GM12878 (cell line): ENCODE measurements around the gene IFNLR1. TPM values are rescaled to one million over a fixed set of nuclear protein-coding genes. Genes with fewer than 3 reads are reported as not detected.

Source experiments
- ATAC-seq: fragments of 200-7000 bp; cut with Tn5 transposase; 3 replicates; pipeline ENCODE4 v1.9.1; 2020; ENCODE audit warnings: mild to moderate bottlenecking, moderate library complexity
- BruUV-seq: library from RNA; stranded (reverse); fragments of 400-500 nt; replicated peaks from 2 replicates; lab custom pipeline; 2021; lab: Mats Ljungman, UMichigan
- CTCF ChIA-PET: fragments of 300-600 bp; sonication (Branson Sonifier 250); formaldehyde crosslinking; extraction: SDS; loops from one replicate; lab custom pipeline; 2021; ENCODE audit warnings: inconsistent platforms; lab: Yijun Ruan, JAX
- POLR2A ChIA-PET: fragments of 350-600 bp; formaldehyde crosslinking; extraction: SDS; loops from one replicate; lab custom pipeline; 2021; ENCODE audit warnings: inconsistent platforms; lab: Charles Lee
- RAD21 ChIA-PET: fragments of 300-600 bp; sonication (Branson Sonifier 250); formaldehyde crosslinking; loops from one replicate; lab custom pipeline; 2023; ENCODE audit warnings: antibody characterized with exemption; ENCODE audit not compliant: unreplicated experiment; lab: Charles Lee
- SMC1A ChIA-PET: fragments of 300-600 bp; sonication (Branson Sonifier 250); formaldehyde crosslinking; loops from one replicate; lab custom pipeline; 2023; ENCODE audit not compliant: unreplicated experiment, uncharacterized antibody; lab: Charles Lee
- DNase-seq: peaks from one replicate; pipeline ENCODE4 v3.0.0-alpha.2; 2011; ENCODE audit warnings: low read depth, low spot score
- FAIRE-seq: peaks from 3 replicates; lab custom pipeline; 2011; peaks lifted over from hg19 to GRCh38; lab: Jason Lieb, UNC
- H2AFZ ChIP-seq: 2 replicates; pipeline ENCODE4 v1.6.0; 2011; ENCODE audit warnings: low read depth, low read length, control low read depth; ENCODE audit not compliant: control insufficient read depth
- H3K27ac ChIP-seq: 2 replicates; pipeline ENCODE4 v1.5.1; 2011; ENCODE audit warnings: control low read depth; ENCODE audit not compliant: control insufficient read depth, insufficient read depth
- H3K27me3 ChIP-seq, 2 experiments: replicated peaks in 1 of 2; 2 replicates each; pipeline versions ENCODE4 v1.6.0 to v1.6.1; 2011; ENCODE audit warnings: low read length in 1 of 2; ENCODE audit not compliant: control insufficient read depth in 2 of 2, insufficient read depth in 2 of 2
- H3K36me3 ChIP-seq, 2 experiments: 2 replicates each; pipeline ENCODE4 v1.5.1; 2011; ENCODE audit warnings: low read length in 1 of 2; ENCODE audit not compliant: control insufficient read depth in 2 of 2, insufficient read depth in 2 of 2
- H3K4me1 ChIP-seq: 2 replicates; pipeline ENCODE4 v1.6.1; 2011; ENCODE audit warnings: mild to moderate bottlenecking, low read length, moderate library complexity, mixed read lengths; ENCODE audit not compliant: control insufficient read depth, insufficient read depth
- H3K4me2 ChIP-seq: 2 replicates; pipeline ENCODE4 v1.6.0; 2011; ENCODE audit warnings: control low read depth; ENCODE audit not compliant: control insufficient read depth, insufficient read depth
- H3K4me3 ChIP-seq: fragments of 200-600 bp; sonication (generic); 2 replicates; pipeline ENCODE4 v1.5.1; 2016
- H3K79me2 ChIP-seq: 2 replicates; pipeline ENCODE4 v1.6.0; 2011; ENCODE audit warnings: low read length; ENCODE audit not compliant: control insufficient read depth, insufficient read depth
- H3K9ac ChIP-seq: 2 replicates; pipeline ENCODE4 v1.8.0; 2011; ENCODE audit warnings: low read length, control low read depth, mixed read lengths; ENCODE audit not compliant: control insufficient read depth, insufficient read depth
- H3K9me3 ChIP-seq: replicated peaks from 3 replicates; pipeline ENCODE4 v1.5.1; 2011; ENCODE audit warnings: mild to moderate bottlenecking, low read length; ENCODE audit not compliant: control insufficient read depth, insufficient read depth
- H4K20me1 ChIP-seq: 2 replicates; pipeline ENCODE4 v1.6.0; 2011; ENCODE audit not compliant: control insufficient read depth, insufficient read depth
- CTCF ChIP-seq, 3 experiments: IDR thresholded peaks in 2 of 3; conservative IDR thresholded peaks in 1 of 3; 2 replicates each; pipeline ENCODE4 v1.5.1; 2011; ENCODE audit warnings: low read depth in 3 of 3, low read length in 3 of 3, mild to moderate bottlenecking in 3 of 3, control low read depth in 2 of 3, moderate library complexity in 2 of 3, inconsistent platforms in 1 of 3, mixed read lengths in 1 of 3; ENCODE audit not compliant: control insufficient read depth in 2 of 3, insufficient read depth in 1 of 3; ENCODE audit errors: extremely low read depth in 1 of 3
- HDAC6 ChIP-seq: fragments of 200-600 bp; sonication (generic); IDR thresholded peaks from one replicate; pipeline ENCODE4 v1.8.0; 2017; ENCODE audit warnings: antibody characterized with exemption; ENCODE audit not compliant: unreplicated experiment
- JUNB ChIP-seq: IDR thresholded peaks from 2 replicates; pipeline ENCODE4 v1.6.1; 2016; ENCODE audit warnings: antibody characterized with exemption, mild to moderate bottlenecking
- NFXL1 ChIP-seq: fragments of 450-650 bp; IDR thresholded peaks from 2 replicates; pipeline ENCODE4 v1.6.1; 2017; ENCODE audit warnings: antibody characterized with exemption, mild to moderate bottlenecking, borderline replicate concordance
- PAX5 ChIP-seq: IDR thresholded peaks from 2 replicates; pipeline ENCODE4 v1.6.1; 2011; ENCODE audit warnings: low read depth, low read length, borderline replicate concordance
- PAX8 ChIP-seq: fragments of 450-650 bp; IDR thresholded peaks from 2 replicates; pipeline ENCODE4 v1.6.1; 2017; ENCODE audit warnings: mild to moderate bottlenecking, moderate library complexity
- SREBF2 ChIP-seq: IDR thresholded peaks from 2 replicates; pipeline ENCODE4 v1.6.1; 2012; ENCODE audit warnings: mild to moderate bottlenecking, low read length
- TARDBP ChIP-seq: IDR thresholded peaks from 2 replicates; pipeline ENCODE4 v1.6.1; 2016; ENCODE audit warnings: borderline replicate concordance
- WRNIP1 ChIP-seq: IDR thresholded peaks from 2 replicates; pipeline ENCODE4 v1.6.1; 2011; ENCODE audit warnings: low read depth, low read length, improper control_type of control experiment, borderline replicate concordance
- ZNF274 ChIP-seq: IDR thresholded peaks from one replicate; pipeline ENCODE4 v1.8.0; 2011; ENCODE audit not compliant: insufficient read length, insufficient read depth
- WGBS: methylation state at CpG from one replicate; pipeline ENCODE4 v1.1.6; 2016; ENCODE audit warnings: low lambda C conversion rate; ENCODE audit not compliant: insufficient replicate concordance, insufficient coverage; ENCODE audit errors: missing lambda C conversion rate; 5-methylcytosine and 5-hydroxymethylcytosine counted together
- in situ Hi-C: fragments of 300-500 bp; cut with MboI; formaldehyde crosslinking; loops from 9 replicates; pipeline ENCODE4 v1.14.3; 2018; ENCODE audit warnings: mixed read lengths
- intact Hi-C: fragments of 100-400 bp; cut with micrococcal nuclease; formaldehyde crosslinking; loops from one replicate; pipeline ENCODE4 v1.14.2; 2022; ENCODE audit not compliant: unreplicated experiment
- polyA plus RNA-seq, 11 experiments: library from polyadenylated mRNA; depleted of rRNA in 4 of 11; unstranded in 6 of 11; stranded (reverse) in 5 of 11; fragments of >200 nt; fragmentation: Nextera tagmentation in 4 of 11; fragmentation: Illumina TruSeq in 1 of 11; extraction: Ambion mirVana in 4 of 11; extraction: Trizol in 1 of 11; gene quantifications; 1 replicate in 1 of 11; 2 replicates in 10 of 11; pipeline versions ENCODE4 v1.2.1 to v1.2.3, GENCODE V29; 2011 to 2016; ENCODE audit warnings: inconsistent platforms in 2 of 11, missing spikeins in 2 of 11, low read depth in 1 of 11
- total RNA-seq, 4 experiments: library from RNA; depleted of rRNA in 3 of 4; stranded (reverse); fragments of >200 nt in 3 of 4; fragmentation: Illumina TruSeq in 1 of 4; extraction: Trizol in 1 of 4; gene quantifications; 2 replicates each; pipeline versions ENCODE4 v1.2.1 to v1.2.3, GENCODE V29; 2013 to 2021
- TF ChIP-seq, protein P1 (sequence below): IDR thresholded peaks from 2 replicates; pipeline ENCODE4 v1.6.1; 2011; ENCODE audit warnings: borderline replicate concordance, low read depth, mild to moderate bottlenecking, moderate library complexity, low read length; ENCODE audit not compliant: insufficient read depth, poor library complexity, severe bottlenecking
- TF ChIP-seq, protein P2 (sequence below): fragments of 150-350 bp; IDR thresholded peaks from 2 replicates; pipeline ENCODE4 v1.6.1; 2016; ENCODE audit warnings: low read depth, low read length

Gene IFNLR1
- total and polyA plus RNA-seq, 10 of the 15 experiments (the other 5 are each of a cell fraction or from before 2014, with no cell fraction given) = 0.31 to 5.6 (median 3.9) TPM

DNA sequence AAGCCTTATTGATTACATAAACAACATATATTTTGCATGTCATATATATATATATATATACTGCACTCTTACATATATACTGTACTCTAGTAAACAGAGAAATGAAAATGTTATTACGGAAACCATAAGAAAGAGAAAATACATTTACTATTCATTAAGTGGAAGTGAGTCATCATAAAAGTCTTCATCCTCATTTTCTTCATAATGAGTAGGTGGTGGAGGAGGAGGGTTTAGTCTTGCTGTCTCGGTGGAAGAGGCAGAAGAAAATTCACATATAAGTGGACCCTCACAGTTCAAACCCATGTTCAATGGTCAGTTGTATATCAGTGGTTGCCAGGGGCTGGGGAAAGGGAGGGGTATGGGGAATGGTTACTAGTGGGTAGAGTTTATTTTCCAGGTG lies 8.0 kb upstream of the IFNLR1 start:
- no peaks in the 10 kb centered on the region for H3K27me3 ChIP-seq
- H3K79me2 ChIP-seq = no peaks in the 10 kb centered on the region
- no peak overlapping the region for H3K4me2 ChIP-seq
- H4K20me1 ChIP-seq = no peaks in the 10 kb centered on the region
- DNase-seq (no peak), FAIRE-seq (no peak), ATAC-seq (no peak)
- ChIA-PET POLR2A (no interaction called here), CTCF (interaction anchor here (7.1 kb wide), 1 partner anchor 197 kb away, joined by 72 read pairs; no protein-coding TSS in a partner anchor), SMC1A (interaction anchor here (1.8 to 5.8 kb wide), 2 partner anchors 45 to 197 kb away, joined by 6 to 45 read pairs; no protein-coding TSS in a partner anchor), RAD21 (interaction anchor here (1.1 to 7.6 kb wide), 3 partner anchors 43 to 197 kb away, joined by 5 to 225 read pairs (median 5); no protein-coding TSS in a partner anchor)
- no peaks in the 10 kb centered on the region for H3K36me3 ChIP-seq
- no peaks in the 10 kb centered on the region; the same call in 2 of the 3 replicates for H3K9me3 ChIP-seq
- H2AFZ ChIP-seq = no peak overlapping the region
- BruUV-seq = no TSS peak
- H3K9ac ChIP-seq = no peak overlapping the region
- H3K4me3 ChIP-seq = no peak overlapping the region
- no peak overlapping the region for H3K27ac ChIP-seq
- in situ Hi-C loops (no loop called here), intact Hi-C loops (loop anchor here (5.0 kb wide), 1 partner anchor 332 kb away; no protein-coding TSS in a partner anchor)
- peaks cover 33% of the 10 kb centered on the region for H3K4me1 ChIP-seq
- WGBS = 3% methylated on average over 2 of the region's 2 CpGs
- TF ChIP-seq, protein P1, sequence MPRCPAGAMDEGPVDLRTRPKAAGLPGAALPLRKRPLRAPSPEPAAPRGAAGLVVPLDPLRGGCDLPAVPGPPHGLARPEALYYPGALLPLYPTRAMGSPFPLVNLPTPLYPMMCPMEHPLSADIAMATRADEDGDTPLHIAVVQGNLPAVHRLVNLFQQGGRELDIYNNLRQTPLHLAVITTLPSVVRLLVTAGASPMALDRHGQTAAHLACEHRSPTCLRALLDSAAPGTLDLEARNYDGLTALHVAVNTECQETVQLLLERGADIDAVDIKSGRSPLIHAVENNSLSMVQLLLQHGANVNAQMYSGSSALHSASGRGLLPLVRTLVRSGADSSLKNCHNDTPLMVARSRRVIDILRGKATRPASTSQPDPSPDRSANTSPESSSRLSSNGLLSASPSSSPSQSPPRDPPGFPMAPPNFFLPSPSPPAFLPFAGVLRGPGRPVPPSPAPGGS = no peak
- no peak for TF ChIP-seq NFXL1
- no peak for TF ChIP-seq JUNB
- TF ChIP-seq PAX8 = no peak
- TF ChIP-seq, protein P2, sequence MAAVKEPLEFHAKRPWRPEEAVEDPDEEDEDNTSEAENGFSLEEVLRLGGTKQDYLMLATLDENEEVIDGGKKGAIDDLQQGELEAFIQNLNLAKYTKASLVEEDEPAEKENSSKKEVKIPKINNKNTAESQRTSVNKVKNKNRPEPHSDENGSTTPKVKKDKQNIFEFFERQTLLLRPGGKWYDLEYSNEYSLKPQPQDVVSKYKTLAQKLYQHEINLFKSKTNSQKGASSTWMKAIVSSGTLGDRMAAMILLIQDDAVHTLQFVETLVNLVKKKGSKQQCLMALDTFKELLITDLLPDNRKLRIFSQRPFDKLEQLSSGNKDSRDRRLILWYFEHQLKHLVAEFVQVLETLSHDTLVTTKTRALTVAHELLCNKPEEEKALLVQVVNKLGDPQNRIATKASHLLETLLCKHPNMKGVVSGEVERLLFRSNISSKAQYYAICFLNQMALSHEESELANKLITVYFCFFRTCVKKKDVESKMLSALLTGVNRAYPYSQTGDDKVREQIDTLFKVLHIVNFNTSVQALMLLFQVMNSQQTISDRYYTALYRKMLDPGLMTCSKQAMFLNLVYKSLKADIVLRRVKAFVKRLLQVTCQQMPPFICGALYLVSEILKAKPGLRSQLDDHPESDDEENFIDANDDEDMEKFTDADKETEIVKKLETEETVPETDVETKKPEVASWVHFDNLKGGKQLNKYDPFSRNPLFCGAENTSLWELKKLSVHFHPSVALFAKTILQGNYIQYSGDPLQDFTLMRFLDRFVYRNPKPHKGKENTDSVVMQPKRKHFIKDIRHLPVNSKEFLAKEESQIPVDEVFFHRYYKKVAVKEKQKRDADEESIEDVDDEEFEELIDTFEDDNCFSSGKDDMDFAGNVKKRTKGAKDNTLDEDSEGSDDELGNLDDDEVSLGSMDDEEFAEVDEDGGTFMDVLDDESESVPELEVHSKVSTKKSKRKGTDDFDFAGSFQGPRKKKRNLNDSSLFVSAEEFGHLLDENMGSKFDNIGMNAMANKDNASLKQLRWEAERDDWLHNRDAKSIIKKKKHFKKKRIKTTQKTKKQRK = no peak
- TF ChIP-seq ZNF274 = no peak
- TF ChIP-seq PAX5 = no peak
- TF ChIP-seq WRNIP1 = no peak
- no peak for TF ChIP-seq TARDBP
- TF ChIP-seq HDAC6 = no peak
- TF ChIP-seq SREBF2 = no peak
- TF ChIP-seq CTCF (IDR thresholded peaks at IDR 0.05 in 2 of 3, conservative IDR thresholded peaks at IDR 0.05 in 1 of 3; ENCODE audit: control insufficient read depth in 2 of 3, extremely low read depth in 1 of 3, insufficient read depth in 1 of 3, low read depth in 3 of 3, low read length in 3 of 3) = no peak
